IPS DF 19.7 (cell line): ENCODE results near the gene COX19.
A peak's percentile ranks its signal among the peaks of the same experiment; 100 is the strongest.
"Not testable (repeated sequence)": the region's sequence is repeated elsewhere in the genome, so short reads cannot be mapped to it uniquely, and the experiment has no call there.

Experiments used
- DNase-seq: peaks from one replicate; pipeline ENCODE4 v3.0.0-alpha.2; 2013; ENCODE audit warnings: low read depth, low spot score

COX19 gene

DNA sequence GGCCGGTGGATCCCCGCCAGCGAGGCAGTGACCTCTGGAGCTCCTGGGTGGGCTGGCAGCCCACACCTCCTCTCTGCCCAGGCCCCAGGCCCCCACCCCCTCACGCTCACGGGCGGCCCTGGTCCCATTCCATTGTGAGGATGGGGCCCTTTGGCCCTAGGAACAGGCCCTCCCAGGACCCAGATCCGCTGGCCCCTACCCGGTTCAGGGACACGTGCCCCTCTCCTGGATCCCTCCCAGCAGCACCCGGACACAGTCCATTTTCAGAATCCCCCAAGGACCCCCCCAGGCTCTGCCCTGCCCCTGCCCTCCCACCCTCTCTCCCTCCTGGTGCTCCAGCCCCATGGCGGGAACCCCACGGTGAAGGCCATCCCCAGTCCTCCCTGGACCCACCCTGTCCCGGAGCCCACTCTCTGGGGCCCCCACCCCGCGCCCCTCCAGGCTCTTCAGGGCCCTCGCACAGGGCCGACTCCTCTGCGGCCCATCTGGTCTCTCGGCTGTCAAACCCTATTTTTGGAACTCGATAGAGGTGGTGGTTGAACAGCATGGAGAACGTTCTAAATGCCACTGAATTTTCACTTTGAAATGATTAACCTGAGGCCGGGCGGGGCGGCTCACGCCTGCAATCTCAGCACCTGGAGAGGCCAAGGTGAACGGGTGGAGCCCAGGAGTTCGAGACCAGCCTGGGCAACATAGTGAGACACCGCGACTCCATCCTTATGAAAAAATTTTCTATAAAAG lies 28.9 kb downstream of the COX19 start:
- DNase-seq, result no peak

- DNase-seq, result peak; percentile 84
Measured at GRCh38 chr7:945556-946255, 29.6 kb downstream of the COX19 start.

DNA sequence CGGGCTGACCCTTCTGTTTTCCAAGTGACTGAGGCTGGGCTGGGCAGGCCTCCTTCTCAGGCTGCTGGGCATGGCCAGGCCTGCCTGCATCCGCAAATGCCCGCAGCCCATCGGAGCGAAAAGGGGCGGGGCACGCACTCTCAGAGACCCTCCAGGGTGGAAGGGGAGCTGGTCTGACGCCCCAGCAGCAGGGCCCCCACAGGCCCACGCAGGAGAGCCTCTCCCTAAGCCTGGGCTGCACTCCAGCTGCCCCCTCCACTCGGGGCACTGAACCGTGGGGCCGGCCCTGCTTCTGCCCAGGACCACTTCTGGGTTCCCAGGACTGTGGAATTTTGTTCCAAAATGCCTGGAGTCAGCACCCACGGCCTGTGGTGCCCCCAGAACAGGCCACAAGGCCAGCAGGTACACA lies 30.2 kb downstream of the COX19 start:
- no peak for DNase-seq

DNA sequence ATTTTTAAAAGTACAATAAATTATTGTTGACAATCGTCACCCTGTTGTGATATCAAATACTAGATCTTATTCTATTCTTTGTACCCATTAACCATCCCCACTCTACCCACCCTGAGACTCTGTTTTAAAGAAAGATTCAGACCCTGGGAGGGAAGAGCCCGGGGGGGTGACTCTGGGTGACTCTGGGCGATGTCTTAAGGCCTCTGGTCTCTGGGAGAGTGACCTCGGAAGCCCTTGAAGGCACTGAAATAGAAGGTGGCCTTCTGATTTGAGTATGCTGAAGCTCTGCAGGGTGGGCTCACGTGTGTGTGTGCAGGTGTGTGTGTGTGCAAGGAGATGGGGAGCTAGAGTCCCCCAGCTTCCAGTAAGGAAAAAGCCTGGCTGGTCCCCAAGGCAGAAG lies 30.6 kb downstream of the COX19 start:
- DNase-seq, result no peak

DNA sequence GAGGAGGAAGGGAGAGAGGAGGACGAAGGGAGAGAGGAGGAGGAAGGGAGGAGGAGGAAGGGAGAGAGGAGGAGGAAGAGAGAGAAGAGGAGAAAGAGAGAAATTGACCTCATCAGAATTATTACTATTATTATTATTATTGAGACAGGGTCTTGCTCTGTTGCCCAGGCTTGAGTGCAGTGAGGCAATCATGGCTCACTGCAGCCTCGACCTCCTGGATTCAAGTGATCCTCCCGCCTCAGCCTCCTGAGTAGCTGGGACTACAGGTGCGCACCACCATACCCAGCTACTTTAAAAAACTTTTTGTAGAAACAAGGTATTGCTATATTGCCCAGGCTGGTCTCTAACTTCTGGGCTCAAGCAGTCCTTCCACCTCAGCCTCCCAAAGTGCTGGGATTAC lies 31.6 kb downstream of the COX19 start:
- not testable (repeated sequence) for DNase-seq

- DNase-seq, result no peak
Measured at GRCh38 chr7:940599-941408, 34.5 kb downstream of the COX19 start.

- DNase-seq, result no peak
Measured at GRCh38 chr7:939843-940242, 35.5 kb downstream of the COX19 start.

- DNase-seq, result no peak
Measured at GRCh38 chr7:938546-939185, 36.7 kb downstream of the COX19 start.

DNA sequence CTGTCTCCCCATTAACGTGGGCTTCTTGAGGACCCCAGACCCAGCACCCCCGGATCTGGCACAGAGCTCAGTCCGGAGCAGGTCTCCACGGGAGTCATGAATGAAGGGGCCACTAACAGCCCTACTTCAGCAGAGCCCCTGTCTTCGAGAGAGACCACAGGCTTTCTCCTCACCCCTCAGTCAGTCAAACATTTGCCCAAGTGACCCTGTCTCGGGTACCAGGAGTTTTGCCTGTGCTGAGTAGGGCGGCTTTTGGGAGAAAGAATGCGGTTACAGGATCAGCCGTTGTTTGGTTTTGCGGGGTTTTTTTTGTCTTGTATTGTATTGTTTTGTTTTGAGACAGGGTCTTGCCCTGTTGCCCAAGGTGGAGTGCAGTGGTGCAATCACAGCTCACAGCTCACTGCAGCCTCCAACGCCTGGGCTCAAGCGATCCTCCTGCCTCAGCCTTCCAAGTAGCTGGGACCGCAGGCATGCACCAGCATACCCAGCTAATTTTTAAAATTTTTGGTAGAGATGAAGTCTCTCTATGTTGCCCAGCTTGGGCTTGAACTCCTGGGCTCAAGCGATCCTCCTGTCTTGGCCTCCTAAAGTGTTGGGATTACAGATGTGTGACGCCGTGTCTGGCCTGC lies 37.4 kb downstream of the COX19 start:
- no peak for DNase-seq

- DNase-seq, result no peak
Measured at GRCh38 chr7:936386-937054, 38.8 kb downstream of the COX19 start.

- no peak for DNase-seq
Measured at GRCh38 chr7:935874-936385, 39.4 kb downstream of the COX19 start.

DNA sequence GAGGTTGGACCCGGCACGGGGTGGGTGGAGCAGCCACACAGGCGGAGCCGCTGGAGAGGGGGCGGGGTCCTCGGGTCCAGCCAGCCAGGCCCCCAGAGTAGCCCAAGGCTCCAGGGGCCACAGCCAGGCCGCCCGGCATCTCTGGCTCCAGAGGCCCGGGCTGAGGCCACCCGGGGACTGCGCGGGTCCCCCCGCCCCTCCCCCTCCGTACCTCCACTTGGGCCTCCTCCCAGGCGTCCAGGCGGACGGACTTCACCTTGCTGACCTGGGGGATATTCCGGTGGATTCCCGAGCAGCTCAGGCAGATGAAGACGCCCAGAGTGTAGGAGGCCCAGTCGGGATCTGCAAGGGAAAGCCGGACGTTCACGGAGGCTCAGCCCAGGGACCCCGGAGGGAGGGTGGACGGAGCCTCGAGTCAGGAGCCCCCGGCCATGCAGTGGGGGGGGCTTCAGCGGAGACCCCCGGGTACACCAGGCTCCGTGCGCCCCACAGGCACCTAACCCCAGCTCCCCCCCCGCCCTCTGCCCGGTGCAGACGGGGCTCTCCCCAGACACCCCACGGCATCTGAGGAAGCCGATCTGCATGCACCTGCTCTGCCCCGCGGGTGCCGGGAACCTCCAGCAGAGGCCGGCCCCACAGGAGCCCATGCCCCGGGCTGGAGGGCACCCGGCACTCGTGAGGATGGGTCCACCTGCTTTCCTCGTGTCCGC lies 40.0 kb downstream of the COX19 start:
- no peak for DNase-seq

- no peak for DNase-seq
Measured at GRCh38 chr7:934469-935163, 40.7 kb downstream of the COX19 start.

DNA sequence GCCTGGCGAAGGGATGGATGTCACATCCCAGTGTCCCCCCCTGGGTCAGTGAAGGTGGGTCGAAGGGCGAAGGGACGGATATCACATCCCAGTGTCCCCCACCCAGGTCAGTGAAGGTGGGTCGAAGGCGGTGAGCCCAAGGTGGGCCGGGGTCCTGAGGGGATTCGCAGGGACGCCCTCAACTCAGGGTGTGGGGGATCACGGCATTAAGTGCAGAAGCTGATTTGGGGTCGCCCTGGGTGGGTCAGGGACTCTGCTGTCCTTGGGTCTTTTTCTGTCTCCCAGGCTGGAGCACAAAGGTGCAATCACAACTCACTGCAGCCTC lies 42.7 kb downstream of the COX19 start:
- DNase-seq, result no peak

DNA sequence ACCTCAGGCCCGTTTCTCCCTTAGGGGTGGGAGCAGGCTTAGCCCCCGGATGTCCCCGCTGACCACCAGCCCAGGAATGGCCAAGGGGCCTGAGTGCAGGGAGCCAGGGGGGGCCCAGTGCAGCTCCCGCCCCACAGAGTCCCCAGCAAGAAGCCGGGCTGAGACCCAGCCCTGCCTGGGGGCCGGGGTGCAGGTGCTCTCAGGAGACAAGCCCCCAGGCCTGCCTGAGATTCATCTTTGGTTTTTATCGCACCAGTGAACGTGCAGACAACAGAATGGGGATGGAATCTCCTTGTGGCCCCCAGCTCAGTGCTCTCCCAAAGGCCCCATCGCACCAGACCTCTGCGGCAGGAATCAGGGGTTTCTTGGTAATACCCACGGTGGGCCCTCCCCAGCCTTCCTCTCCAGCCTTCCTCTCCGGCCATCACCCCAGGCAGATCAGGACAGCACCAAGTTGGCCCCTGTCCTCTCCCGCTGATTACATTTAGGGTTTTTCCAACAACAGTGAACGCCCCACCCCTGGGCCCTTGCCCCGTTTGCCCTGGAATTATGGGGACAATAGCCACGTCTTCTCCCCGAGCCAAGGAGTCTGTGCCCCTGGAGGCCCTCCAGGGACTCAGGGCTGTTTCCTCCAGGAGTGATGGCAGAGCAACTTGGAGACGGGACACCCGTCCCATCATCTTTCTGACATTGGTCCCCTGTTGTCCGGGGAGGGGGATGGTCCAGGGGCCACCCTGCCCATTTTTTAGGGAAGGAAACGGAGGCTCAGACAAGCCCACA lies 43.3 kb downstream of the COX19 start:
- no peak for DNase-seq

- no peak for DNase-seq
Measured at GRCh38 chr7:930975-931758, 44.2 kb downstream of the COX19 start.

DNA sequence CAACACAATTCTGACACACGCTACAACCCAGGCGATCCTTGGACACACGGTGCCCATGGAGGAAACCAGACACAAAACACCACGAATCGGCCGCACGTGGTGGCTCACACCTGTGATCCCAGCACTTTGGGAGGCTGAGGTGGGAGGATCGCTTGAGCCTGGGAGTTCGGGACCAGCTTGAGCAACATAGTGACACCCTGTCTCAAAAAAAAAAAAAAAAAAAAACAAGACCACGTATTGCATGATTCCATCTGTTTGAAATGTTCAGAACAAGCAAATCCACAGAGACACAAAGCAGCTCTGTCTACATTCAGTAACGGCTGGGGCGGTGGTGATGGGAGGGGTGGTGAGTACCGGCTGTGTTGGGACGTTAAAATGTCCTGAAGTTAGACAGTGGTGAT lies 46.0 kb downstream of the COX19 start:
- no peak for DNase-seq

GRCh38 chr7:927031-927671 lies 48.2 kb downstream of the COX19 start:
- DNase-seq, result no peak
